ENCODE results near the gene NLRC3.

The NLRC3 gene

GRCh38 chr16:3589001-3589400 lies 11.8 kb upstream of the NLRC3 start:
- Histone ChIP-seq H3K4me3 (ENCODE audit: low read depth, low read length) (no peak overlapping the region), H3K36me3 (ENCODE audit: control insufficient read depth in 2 of 2, insufficient read depth in 1 of 2, low read length in 2 of 2) (peaks cover 0 to 47% of the 10 kb centered on the region in 2 experiments; a peak in 2 of 3 replicates), H3K9me3 (ENCODE audit: control insufficient read depth, insufficient read depth, low read depth, low read length) (no peaks in the 10 kb centered on the region), H3K27ac (ENCODE audit: extremely low read depth, low read depth, low read length) (no peak overlapping the region), H3K4me1 (ENCODE audit: control insufficient read depth, insufficient read depth, low read length) (no peaks in the 10 kb centered on the region)
- ChIA-PET POLR2A (no interaction called here), CTCF (interaction anchor here (0.6 to 0.7 kb wide), 2 partner anchors 47 to 96 kb away, joined by 3 to 4 read pairs; no protein-coding TSS in a partner anchor)
- TF ChIP-seq ZNF302 (tag by site-specific recombination; IDR thresholded peaks at IDR 0.05; ENCODE audit: low read depth) (no peak), MYNN (tag by site-specific recombination; IDR thresholded peaks at IDR 0.05; ENCODE audit: borderline replicate concordance) (no peak), ZNF280D (tag by site-specific recombination; IDR thresholded peaks at IDR 0.05) (no peak), GLIS2 (tag by site-specific recombination; IDR thresholded peaks at IDR 0.05) (no peak), ZNF248 (tag by site-specific recombination; IDR thresholded peaks at IDR 0.05) (no peak), ZNF621 (tag by site-specific recombination; IDR thresholded peaks at IDR 0.05) (no peak), ZNF561 (tag by site-specific recombination; IDR thresholded peaks at IDR 0.05; ENCODE audit: borderline replicate concordance) (no peak), ZNF777 (tag by site-specific recombination; IDR thresholded peaks at IDR 0.05; ENCODE audit: borderline replicate concordance) (no peak)

GRCh38 chr16:3587547-3588110 lies 10.4 kb upstream of the NLRC3 start:
- Histone ChIP-seq H3K36me3 (ENCODE audit: control insufficient read depth in 2 of 2, insufficient read depth in 1 of 2, low read length in 2 of 2) (peaks cover 4 to 59% of the 10 kb centered on the region in 2 experiments; a peak in 2 of 3 replicates), H3K4me3 (ENCODE audit: low read depth, low read length) (no peak overlapping the region), H3K27ac (ENCODE audit: extremely low read depth, low read depth, low read length) (no peak overlapping the region), H3K9me3 (ENCODE audit: control insufficient read depth, insufficient read depth, low read depth, low read length) (no peaks in the 10 kb centered on the region), H3K4me1 (ENCODE audit: control insufficient read depth, insufficient read depth, low read length) (no peaks in the 10 kb centered on the region)
- CTCF ChIA-PET, result no interaction called here
- POLR2A ChIA-PET, result no interaction called here
- TF ChIP-seq ZNF138 (tag by site-specific recombination; IDR thresholded peaks at IDR 0.05; ENCODE audit: borderline replicate concordance) (no peak), ZNF362 (tag by site-specific recombination; IDR thresholded peaks at IDR 0.05) (no peak), ZNF560 (tag by site-specific recombination; IDR thresholded peaks at IDR 0.05; ENCODE audit: borderline replicate concordance) (no peak), ZBTB17 (tag by site-specific recombination; IDR thresholded peaks at IDR 0.05) (no peak), ZNF248 (tag by site-specific recombination; IDR thresholded peaks at IDR 0.05) (no peak), PRDM1 (tag by site-specific recombination; IDR thresholded peaks at IDR 0.05) (no peak), ZNF518A (tag by site-specific recombination; conservative IDR thresholded peaks at IDR 0.05; ENCODE audit: low read depth) (no peak), SETDB1 (IDR thresholded peaks at IDR 0.05; ENCODE audit: insufficient read length, low read length) (no peak), ZNF707 (tag by site-specific recombination; IDR thresholded peaks at IDR 0.05) (no peak), ZNF501 (tag by site-specific recombination; IDR thresholded peaks at IDR 0.05) (no peak), KLF1 (tag by site-specific recombination; IDR thresholded peaks at IDR 0.05) (no peak), ZNF626 (tag by site-specific recombination; IDR thresholded peaks at IDR 0.05) (no peak), ZNF350 (tag by site-specific recombination; IDR thresholded peaks at IDR 0.05) (no peak), PRDM6 (tag by site-specific recombination; IDR thresholded peaks at IDR 0.05) (no peak)
